HEK293 (cell line): ENCODE measurements around the gene FOXS1.

ENCODE experiments used
- CTCF ChIA-PET: fragments of 350-600 bp; formaldehyde crosslinking; extraction: SDS; loops from one replicate; lab custom pipeline; 2021; ENCODE audit warnings: antibody characterized with exemption; lab: Yijun Ruan, JAX
- POLR2A ChIA-PET: fragments of 300-600 bp; formaldehyde crosslinking; extraction: SDS; loops from one replicate; lab custom pipeline; 2020; ENCODE audit warnings: antibody characterized with exemption, inconsistent platforms; lab: Yijun Ruan, JAX
- H3K27ac ChIP-seq: fragments of 200-500 bp; sonication (Bioruptor generic); 2 replicates; pipeline ENCODE4 v1.5.1; 2014; ENCODE audit warnings: low read depth, low read length, control low read depth, inconsistent platforms; ENCODE audit errors: extremely low read depth
- H3K36me3 ChIP-seq, 2 experiments: fragments of 200-500 bp in 1 of 2; sonication (Bioruptor generic) in 1 of 2; 1 replicate in 1 of 2; 2 replicates in 1 of 2; pipeline ENCODE4 v1.5.1; 2014 to 2017; ENCODE audit warnings: inconsistent platforms in 2 of 2, low read length in 2 of 2; ENCODE audit not compliant: control insufficient read depth in 2 of 2, insufficient read depth in 1 of 2
- H3K4me1 ChIP-seq: fragments of 200-500 bp; sonication (Bioruptor generic); 2 replicates; pipeline ENCODE4 v1.5.1; 2014; ENCODE audit warnings: mild to moderate bottlenecking, low read length, inconsistent platforms; ENCODE audit not compliant: control insufficient read depth, insufficient read depth
- H3K4me3 ChIP-seq: 2 replicates; pipeline ENCODE4 v1.5.1; 2011; ENCODE audit warnings: low read depth, mild to moderate bottlenecking, control low read depth, low read length, moderate library complexity
- H3K9me3 ChIP-seq: fragments of 200-500 bp; sonication (Bioruptor generic); 2 replicates; pipeline ENCODE4 v1.5.1; 2014; ENCODE audit warnings: low read depth, low read length, inconsistent platforms; ENCODE audit not compliant: control insufficient read depth, insufficient read depth
- HOXA7 ChIP-seq: sonication (generic); formaldehyde crosslinking; IDR thresholded peaks from 2 replicates; pipeline ENCODE4 v1.8.1; 2022; ENCODE audit warnings: missing genetic modification reagents, borderline replicate concordance
- HOXD13 ChIP-seq: sonication (generic); formaldehyde crosslinking; IDR thresholded peaks from 2 replicates; pipeline ENCODE4 v1.8.0; 2022; ENCODE audit warnings: missing genetic modification reagents, borderline replicate concordance
- KLF16 ChIP-seq: fragments of 450-650 bp; formaldehyde crosslinking; IDR thresholded peaks from 2 replicates; pipeline ENCODE4 v1.5.1; 2017; ENCODE audit warnings: missing biosample characterization, missing genetic modification characterization
- KLF8 ChIP-seq: fragments of 450-650 bp; formaldehyde crosslinking; IDR thresholded peaks from 2 replicates; pipeline ENCODE4 v1.5.1; 2016; ENCODE audit warnings: missing biosample characterization, missing genetic modification characterization
- OSR2 ChIP-seq: fragments of 450-650 bp; formaldehyde crosslinking; IDR thresholded peaks from 2 replicates; pipeline ENCODE4 v1.5.1; 2016; ENCODE audit warnings: missing biosample characterization, missing genetic modification characterization
- OVOL3 ChIP-seq: fragments of 450-650 bp; formaldehyde crosslinking; IDR thresholded peaks from 2 replicates; pipeline ENCODE4 v1.5.1; 2016; ENCODE audit warnings: missing biosample characterization, missing genetic modification characterization
- SCRT1 ChIP-seq: fragments of 450-650 bp; formaldehyde crosslinking; IDR thresholded peaks from 2 replicates; pipeline ENCODE4 v1.5.1; 2016; ENCODE audit warnings: missing biosample characterization, missing genetic modification characterization, borderline replicate concordance
- SCRT2 ChIP-seq: fragments of 450-650 bp; formaldehyde crosslinking; IDR thresholded peaks from 2 replicates; pipeline ENCODE4 v1.5.1; 2016; ENCODE audit warnings: missing biosample characterization, missing genetic modification characterization
- SP3 ChIP-seq: fragments of 450-650 bp; formaldehyde crosslinking; IDR thresholded peaks from 2 replicates; pipeline ENCODE4 v1.5.1; 2016; ENCODE audit warnings: missing biosample characterization, missing genetic modification characterization
- TRIM28 ChIP-seq: IDR thresholded peaks from 2 replicates; pipeline ENCODE4 v1.6.1; 2011; ENCODE audit warnings: low read length, control low read depth, borderline replicate concordance
- ZBTB1 ChIP-seq: fragments of 450-650 bp; formaldehyde crosslinking; IDR thresholded peaks from 2 replicates; pipeline ENCODE4 v1.5.1; 2016; ENCODE audit warnings: missing biosample characterization, missing genetic modification characterization
- ZNF112 ChIP-seq: fragments of 450-650 bp; formaldehyde crosslinking; IDR thresholded peaks from 2 replicates; pipeline ENCODE4 v1.5.0; 2017; ENCODE audit warnings: missing biosample characterization, missing genetic modification characterization
- ZNF121 ChIP-seq: fragments of 450-650 bp; formaldehyde crosslinking; IDR thresholded peaks from 2 replicates; pipeline ENCODE4 v1.5.1; 2016; ENCODE audit warnings: missing biosample characterization, missing genetic modification characterization
- ZNF138 ChIP-seq: fragments of 450-650 bp; formaldehyde crosslinking; IDR thresholded peaks from 2 replicates; pipeline ENCODE4 v1.5.1; 2016; ENCODE audit warnings: missing biosample characterization, missing genetic modification characterization, borderline replicate concordance
- ZNF248 ChIP-seq: fragments of 450-650 bp; formaldehyde crosslinking; IDR thresholded peaks from 2 replicates; pipeline ENCODE4 v1.5.1; 2017; ENCODE audit warnings: missing biosample characterization, missing genetic modification characterization
- ZNF335 ChIP-seq: fragments of 450-650 bp; formaldehyde crosslinking; conservative IDR thresholded peaks from 2 replicates; pipeline ENCODE4 v1.5.1; 2016; ENCODE audit warnings: missing biosample characterization, missing genetic modification characterization
- ZNF366 ChIP-seq: fragments of 450-650 bp; formaldehyde crosslinking; conservative IDR thresholded peaks from 2 replicates; pipeline ENCODE4 v1.5.1; 2016; ENCODE audit warnings: missing biosample characterization, missing genetic modification characterization
- ZNF521 ChIP-seq: fragments of 450-650 bp; formaldehyde crosslinking; IDR thresholded peaks from 2 replicates; pipeline ENCODE4 v1.5.1; 2017; ENCODE audit warnings: missing biosample characterization, mild to moderate bottlenecking, missing genetic modification characterization
- ZNF529 ChIP-seq: fragments of 450-650 bp; formaldehyde crosslinking; IDR thresholded peaks from 2 replicates; pipeline ENCODE4 v1.5.1; 2017; ENCODE audit warnings: missing genetic modification characterization, missing biosample characterization; ENCODE audit not compliant: insufficient replicate concordance
- ZNF548 ChIP-seq: fragments of 450-650 bp; formaldehyde crosslinking; IDR thresholded peaks from 2 replicates; pipeline ENCODE4 v1.5.1; 2016; ENCODE audit warnings: missing biosample characterization, missing genetic modification characterization
- ZNF549 ChIP-seq: fragments of 450-650 bp; IDR thresholded peaks from 2 replicates; pipeline ENCODE4 v1.5.1; 2018; ENCODE audit warnings: missing biosample characterization, missing genetic modification characterization, mild to moderate bottlenecking, inconsistent platforms, moderate library complexity
- ZNF677 ChIP-seq: fragments of 450-650 bp; IDR thresholded peaks from 2 replicates; pipeline ENCODE4 v1.5.0; 2018; ENCODE audit warnings: missing biosample characterization, mild to moderate bottlenecking, missing genetic modification characterization, moderate library complexity
- ZSCAN16 ChIP-seq: fragments of 450-650 bp; formaldehyde crosslinking; IDR thresholded peaks from 2 replicates; pipeline ENCODE4 v1.5.1; 2016; ENCODE audit warnings: missing biosample characterization, missing genetic modification characterization
- TF ChIP-seq, protein P1 (sequence below): fragments of 450-650 bp; formaldehyde crosslinking; IDR thresholded peaks from 2 replicates; pipeline ENCODE4 v1.5.1; 2016; ENCODE audit warnings: missing biosample characterization, missing genetic modification characterization
- TF ChIP-seq, protein P2 (sequence below): fragments of 450-650 bp; formaldehyde crosslinking; IDR thresholded peaks from 2 replicates; pipeline ENCODE4 v1.5.1; 2017; ENCODE audit warnings: missing biosample characterization, missing genetic modification characterization
- TF ChIP-seq, protein P3 (sequence below): fragments of 450-650 bp; formaldehyde crosslinking; IDR thresholded peaks from 2 replicates; pipeline ENCODE4 v1.5.1; 2016; ENCODE audit warnings: missing biosample characterization, missing genetic modification characterization

Gene FOXS1

DNA sequence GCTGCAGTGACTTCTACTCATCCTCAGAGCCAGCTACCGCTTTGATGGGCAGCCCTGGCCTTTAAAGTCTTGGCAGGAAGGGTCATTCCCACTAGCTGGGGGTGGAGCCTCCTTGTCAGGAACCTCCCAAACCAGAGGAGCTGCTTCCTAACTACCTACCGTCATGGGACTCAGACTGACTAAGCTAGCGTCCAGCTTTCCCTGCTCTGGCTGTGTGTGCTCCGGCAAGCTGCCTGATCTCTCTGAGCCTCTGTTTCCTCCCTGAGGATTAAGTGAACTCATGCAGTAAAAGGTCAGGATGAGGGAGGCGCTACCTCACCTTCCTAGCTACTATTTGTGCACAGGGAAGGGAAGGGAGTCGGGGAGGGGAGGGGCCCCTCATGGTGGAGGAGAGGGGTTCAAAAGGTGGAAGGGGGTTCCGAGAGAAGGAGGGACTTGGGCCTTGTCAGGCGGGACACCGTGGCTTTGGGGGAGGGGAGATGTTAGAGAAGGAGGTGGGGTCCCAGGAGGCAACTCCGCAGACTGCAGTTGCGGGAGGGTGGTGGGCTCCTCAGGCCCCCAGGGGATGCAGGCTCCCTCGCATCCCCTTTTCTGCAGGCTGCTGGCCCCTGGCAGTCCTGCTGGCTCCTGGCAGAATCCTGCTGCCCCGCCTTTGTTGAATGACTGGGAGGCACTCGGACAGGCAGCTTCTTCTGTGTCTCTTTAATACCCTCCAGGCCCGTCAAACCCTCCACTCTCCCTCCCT lies 15.2 kb upstream of the FOXS1 start:
- H3K9me3 ChIP-seq, result no peaks in the 10 kb centered on the region
- peak overlapping the region; percentile 38 for H3K4me3 ChIP-seq
- H3K4me1 ChIP-seq, result 0 out of 2 replicates have a peak, but pooled peaks cover 2% of the 10 kb centered on the region
- no peak overlapping the region for H3K27ac ChIP-seq
- CTCF ChIA-PET, result interaction anchor here (0.6 to 5.2 kb wide), 5 partner anchors 7 to 91 kb away, joined by 3 to 26 read pairs (median 7); partner anchors contain the start of gene PDRG1
- TF ChIP-seq OVOL3 (tag by site-specific recombination), result no peak
- no peak for TF ChIP-seq ZNF549
- TF ChIP-seq, protein P1, sequence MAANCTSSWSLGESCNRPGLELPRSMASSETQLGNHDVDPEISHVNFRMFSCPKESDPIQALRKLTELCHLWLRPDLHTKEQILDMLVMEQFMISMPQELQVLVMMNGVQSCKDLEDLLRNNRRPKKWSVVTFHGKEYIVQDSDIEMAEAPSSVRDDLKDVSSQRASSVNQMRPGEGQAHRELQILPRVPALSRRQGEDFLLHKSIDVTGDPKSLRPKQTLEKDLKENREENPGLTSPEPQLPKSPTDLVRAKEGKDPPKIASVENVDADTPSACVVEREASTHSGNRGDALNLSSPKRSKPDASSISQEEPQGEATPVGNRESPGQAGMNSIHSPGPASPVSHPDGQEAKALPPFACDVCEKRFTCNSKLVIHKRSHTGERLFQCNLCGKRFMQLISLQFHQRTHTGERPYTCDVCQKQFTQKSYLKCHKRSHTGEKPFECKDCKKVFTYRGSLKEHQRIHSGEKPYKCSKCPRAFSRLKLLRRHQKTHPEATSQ (tag by site-specific recombination), result no peak
- TF ChIP-seq, protein P2, sequence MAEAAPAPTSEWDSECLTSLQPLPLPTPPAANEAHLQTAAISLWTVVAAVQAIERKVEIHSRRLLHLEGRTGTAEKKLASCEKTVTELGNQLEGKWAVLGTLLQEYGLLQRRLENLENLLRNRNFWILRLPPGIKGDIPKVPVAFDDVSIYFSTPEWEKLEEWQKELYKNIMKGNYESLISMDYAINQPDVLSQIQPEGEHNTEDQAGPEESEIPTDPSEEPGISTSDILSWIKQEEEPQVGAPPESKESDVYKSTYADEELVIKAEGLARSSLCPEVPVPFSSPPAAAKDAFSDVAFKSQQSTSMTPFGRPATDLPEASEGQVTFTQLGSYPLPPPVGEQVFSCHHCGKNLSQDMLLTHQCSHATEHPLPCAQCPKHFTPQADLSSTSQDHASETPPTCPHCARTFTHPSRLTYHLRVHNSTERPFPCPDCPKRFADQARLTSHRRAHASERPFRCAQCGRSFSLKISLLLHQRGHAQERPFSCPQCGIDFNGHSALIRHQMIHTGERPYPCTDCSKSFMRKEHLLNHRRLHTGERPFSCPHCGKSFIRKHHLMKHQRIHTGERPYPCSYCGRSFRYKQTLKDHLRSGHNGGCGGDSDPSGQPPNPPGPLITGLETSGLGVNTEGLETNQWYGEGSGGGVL (tag by site-specific recombination), result no peak; the same call in 1 of the 2 replicates
- no peak for TF ChIP-seq ZNF248 (tag by site-specific recombination)
- TF ChIP-seq TRIM28, result no peak
- TF ChIP-seq ZNF121 (tag by site-specific recombination), result no peak
- TF ChIP-seq ZNF335 (tag by site-specific recombination), result no peak
- TF ChIP-seq SCRT2 (tag by site-specific recombination), result no peak
- TF ChIP-seq ZNF677 (tag by site-specific recombination), result no peak
- no peak for TF ChIP-seq ZNF548 (tag by site-specific recombination)
- TF ChIP-seq ZBTB1 (tag by site-specific recombination), result no peak
- TF ChIP-seq HOXA7, result no peak
- no peak for TF ChIP-seq SP3 (tag by site-specific recombination)
- no peak for TF ChIP-seq ZNF366 (tag by site-specific recombination)
- POLR2A ChIA-PET, result interaction anchor here (0.6 to 1.2 kb wide), 2 partner anchors 75 to 91 kb away, joined by 3 read pairs; partner anchors contain the start of gene PDRG1
- no peaks in the 10 kb centered on the region for H3K36me3 ChIP-seq

DNA sequence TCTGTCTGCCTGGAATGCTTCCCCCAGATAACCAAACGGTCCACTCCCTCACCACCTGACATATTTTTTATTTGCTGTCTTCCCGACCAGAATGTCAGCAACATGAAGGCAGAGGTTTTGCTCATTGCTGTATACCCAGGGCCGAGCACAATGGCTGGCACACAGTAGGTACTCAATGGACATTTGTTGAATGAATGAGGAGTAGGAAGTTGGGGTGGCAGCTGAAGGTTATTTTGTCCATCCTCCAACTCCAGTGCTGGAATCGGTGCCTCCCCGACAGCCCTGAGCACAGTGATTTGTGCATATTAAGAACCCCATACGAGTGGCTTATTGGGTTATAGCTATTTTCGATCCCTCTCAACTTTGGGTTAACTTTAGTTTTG lies 14.6 kb upstream of the FOXS1 start:
- POLR2A ChIA-PET, result interaction anchor here (0.6 to 1.2 kb wide), 2 partner anchors 74 to 92 kb away, joined by 3 read pairs; partner anchors contain the start of gene PDRG1
- CTCF ChIA-PET, result interaction anchor here (0.6 to 3.5 kb wide), 3 partner anchors 13 to 92 kb away, joined by 4 to 16 read pairs (median 7); partner anchors contain the start of gene PDRG1
- H3K36me3 ChIP-seq, result no peaks in the 10 kb centered on the region
- H3K9me3 ChIP-seq, result no peaks in the 10 kb centered on the region
- H3K4me1 ChIP-seq, result 0 out of 2 replicates have a peak, but pooled peaks cover 2% of the 10 kb centered on the region
- no peak overlapping the region for H3K4me3 ChIP-seq
- no peak overlapping the region for H3K27ac ChIP-seq
- TF ChIP-seq KLF16 (tag by site-specific recombination) (no peak), SCRT1 (tag by site-specific recombination) (no peak), ZBTB1 (tag by site-specific recombination) (no peak), ZNF112 (tag by site-specific recombination) (no peak), ZNF138 (tag by site-specific recombination) (no peak), ZNF529 (tag by site-specific recombination) (no peak), HOXD13 (CRISPR knock-in tag) (no peak), OSR2 (tag by site-specific recombination) (no peak), KLF8 (no peak), ZNF521 (tag by site-specific recombination) (no peak), ZSCAN16 (tag by site-specific recombination) (no peak)
- TF ChIP-seq, protein P3, sequence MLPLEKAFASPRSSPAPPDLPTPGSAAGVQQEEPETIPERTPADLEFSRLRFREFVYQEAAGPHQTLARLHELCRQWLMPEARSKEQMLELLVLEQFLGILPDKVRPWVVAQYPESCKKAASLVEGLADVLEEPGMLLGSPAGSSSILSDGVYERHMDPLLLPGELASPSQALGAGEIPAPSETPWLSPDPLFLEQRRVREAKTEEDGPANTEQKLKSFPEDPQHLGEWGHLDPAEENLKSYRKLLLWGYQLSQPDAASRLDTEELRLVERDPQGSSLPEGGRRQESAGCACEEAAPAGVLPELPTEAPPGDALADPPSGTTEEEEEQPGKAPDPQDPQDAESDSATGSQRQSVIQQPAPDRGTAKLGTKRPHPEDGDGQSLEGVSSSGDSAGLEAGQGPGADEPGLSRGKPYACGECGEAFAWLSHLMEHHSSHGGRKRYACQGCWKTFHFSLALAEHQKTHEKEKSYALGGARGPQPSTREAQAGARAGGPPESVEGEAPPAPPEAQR (tag by site-specific recombination), result no peak
